Transverse colon (tissue), 4 donors: ENCODE data around the gene SPANXN2. TPM values are rescaled to one million over a fixed set of nuclear protein-coding genes. Genes with fewer than 3 reads are reported as not detected.

Source experiments
- DNase-seq: peaks from one replicate; pipeline ENCODE4 v3.0.0-alpha.2; 2019
- H3K27ac ChIP-seq, 4 donors: fragments of 200-600 bp; sonication (generic); 2 replicates each; pipeline ENCODE4 v1.5.1; 2016 to 2018; ENCODE audit warnings: inconsistent platforms in 4 of 4
- H3K27me3 ChIP-seq: fragments of 200-600 bp; sonication (generic); 2 replicates; pipeline ENCODE4 v1.5.1; 2017; ENCODE audit warnings: inconsistent platforms
- H3K36me3 ChIP-seq, 4 donors: fragments of 200-600 bp; sonication (generic); 2 replicates each; pipeline ENCODE4 v1.5.1; 2017 to 2019; ENCODE audit warnings: inconsistent platforms in 4 of 4
- H3K4me1 ChIP-seq, 4 donors: fragments of 200-600 bp; sonication (generic); 2 replicates each; pipeline ENCODE4 v1.5.1; 2017 to 2020; ENCODE audit warnings: inconsistent platforms in 4 of 4
- H3K4me3 ChIP-seq, 4 donors: fragments of 200-600 bp; sonication (generic); 1 replicate in 1 of 4; 2 replicates in 3 of 4; pipeline versions ENCODE4 v1.5.1 to v1.6.1; 2017 to 2019; ENCODE audit warnings: inconsistent platforms in 4 of 4
- H3K9me3 ChIP-seq, 2 donors: fragments of 200-600 bp; sonication (generic); 2 replicates each; pipeline ENCODE4 v1.5.1; 2017 to 2019; ENCODE audit warnings: inconsistent platforms in 2 of 2
- EP300 ChIP-seq: sonication (generic); formaldehyde crosslinking; IDR thresholded peaks from one replicate; pipeline ENCODE4 v1.6.1; 2017; ENCODE audit warnings: antibody characterized with exemption, low read depth
- POLR2A ChIP-seq: fragments of 450-650 bp; IDR thresholded peaks from one replicate; pipeline ENCODE4 v1.6.1; 2016; ENCODE audit warnings: antibody characterized with exemption, mild to moderate bottlenecking, moderate library complexity
- POLR2AphosphoS5 ChIP-seq, 3 donors: sonication (generic); formaldehyde crosslinking; IDR thresholded peaks; one replicate each; pipeline ENCODE4 v1.6.1; 2016; ENCODE audit warnings: antibody characterized with exemption in 3 of 3
- WGBS, 2 donors: methylation state at CpG; one replicate each; pipeline ENCODE4 v1.1.5; 2018; ENCODE audit warnings: low coverage in 1 of 2; 5-methylcytosine and 5-hydroxymethylcytosine counted together
- in situ Hi-C, 4 donors: fragments of 200-750 bp; cut with MboI; loops; one replicate each; pipeline versions ENCODE4 v1.15.0 to v1.15.1; 2017; ENCODE audit warnings: low sequenced_read_pairs in 3 of 4, low pct_ligation_motif_present in 1 of 4, low pct_unique_long_range_greater_than_20kb in 1 of 4
- intact Hi-C: fragments of 100-400 bp; cut with DNase I; formaldehyde crosslinking; loops from one replicate; pipeline ENCODE4 v1.15.1; 2023; ENCODE audit warnings: low total_unique reads
- total RNA-seq, 4 donors: library from RNA; depleted of rRNA; stranded (reverse); fragments of >200 nt; gene quantifications; one replicate each; pipeline ENCODE4 v1.1.0, GENCODE V29; 2016
- TF ChIP-seq, protein P1 (sequence below), 5 experiments: fragments of 200-600 bp in 3 of 5; fragments of 450-650 bp in 2 of 5; sonication (generic) in 3 of 5; IDR thresholded peaks; 1 replicate in 2 of 5; 2 replicates in 3 of 5; pipeline ENCODE4 v1.5.1; 2016 to 2017; ENCODE audit warnings: antibody characterized with exemption in 5 of 5, inconsistent platforms in 3 of 5, mild to moderate bottlenecking in 2 of 5, moderate library complexity in 1 of 5

SPANXN2 gene
- total RNA-seq, 4 donors from 2014 or later = not detected

DNA sequence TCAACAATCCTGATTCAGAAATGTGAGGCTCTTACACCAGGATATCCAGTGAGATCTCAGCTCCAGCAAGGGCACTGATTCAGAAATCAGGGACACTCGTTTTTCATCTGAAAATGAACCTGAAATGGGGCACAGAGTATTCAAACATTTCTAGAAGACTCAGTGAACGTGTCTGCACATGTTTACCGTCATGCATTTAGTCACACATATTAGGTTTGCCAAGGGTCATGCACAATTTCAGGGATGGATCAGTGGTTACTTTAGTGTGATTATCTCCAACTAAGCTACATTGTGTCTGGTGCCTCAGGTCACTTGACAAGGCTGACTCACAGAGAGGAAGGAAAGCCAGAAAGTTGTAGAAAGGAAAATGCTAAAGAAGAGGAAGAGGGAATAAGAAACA, 33.6 kb upstream of the SPANXN2 start:
- no peaks in the 10 kb centered on the region for H3K9me3 ChIP-seq
- intact Hi-C loops = no loop called here
- H3K4me1 ChIP-seq = no peaks in the 10 kb centered on the region
- 52% methylated on average over 3 of the region's 3 CpGs; no CpG with 5 or more reads in 1 of the 2 donors for WGBS, 2 donors
- in situ Hi-C loops = no loop called here
- no peak for DNase-seq
- no peaks in the 10 kb centered on the region for H3K36me3 ChIP-seq
- no peaks in the 10 kb centered on the region for H3K27me3 ChIP-seq
- H3K27ac ChIP-seq = no peak overlapping the region
- no peak for TF ChIP-seq POLR2AphosphoS5 (IDR thresholded peaks at IDR 0.05)
- TF ChIP-seq EP300 = no peak
- TF ChIP-seq, protein P1, sequence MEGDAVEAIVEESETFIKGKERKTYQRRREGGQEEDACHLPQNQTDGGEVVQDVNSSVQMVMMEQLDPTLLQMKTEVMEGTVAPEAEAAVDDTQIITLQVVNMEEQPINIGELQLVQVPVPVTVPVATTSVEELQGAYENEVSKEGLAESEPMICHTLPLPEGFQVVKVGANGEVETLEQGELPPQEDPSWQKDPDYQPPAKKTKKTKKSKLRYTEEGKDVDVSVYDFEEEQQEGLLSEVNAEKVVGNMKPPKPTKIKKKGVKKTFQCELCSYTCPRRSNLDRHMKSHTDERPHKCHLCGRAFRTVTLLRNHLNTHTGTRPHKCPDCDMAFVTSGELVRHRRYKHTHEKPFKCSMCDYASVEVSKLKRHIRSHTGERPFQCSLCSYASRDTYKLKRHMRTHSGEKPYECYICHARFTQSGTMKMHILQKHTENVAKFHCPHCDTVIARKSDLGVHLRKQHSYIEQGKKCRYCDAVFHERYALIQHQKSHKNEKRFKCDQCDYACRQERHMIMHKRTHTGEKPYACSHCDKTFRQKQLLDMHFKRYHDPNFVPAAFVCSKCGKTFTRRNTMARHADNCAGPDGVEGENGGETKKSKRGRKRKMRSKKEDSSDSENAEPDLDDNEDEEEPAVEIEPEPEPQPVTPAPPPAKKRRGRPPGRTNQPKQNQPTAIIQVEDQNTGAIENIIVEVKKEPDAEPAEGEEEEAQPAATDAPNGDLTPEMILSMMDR (IDR thresholded peaks at IDR 0.05) = no peak
- H3K4me3 ChIP-seq = no peak overlapping the region

- no peak for DNase-seq
- in situ Hi-C loops = no loop called here
- Histone ChIP-seq H3K27ac (no peak overlapping the region), H3K27me3 (no peaks in the 10 kb centered on the region), H3K4me1 (no peaks in the 10 kb centered on the region), H3K9me3 (no peaks in the 10 kb centered on the region), H3K36me3 (no peaks in the 10 kb centered on the region), H3K4me3 (no peak overlapping the region)
- TF ChIP-seq, protein P1 (IDR thresholded peaks at IDR 0.05) = no peak
- no peak for TF ChIP-seq POLR2A
- TF ChIP-seq POLR2AphosphoS5 (IDR thresholded peaks at IDR 0.05) = no peak
- TF ChIP-seq EP300 = no peak
- intact Hi-C loops = no loop called here
Observed at GRCh38 chrX:143733866-143734265, 13.3 kb upstream of the SPANXN2 start.

DNA sequence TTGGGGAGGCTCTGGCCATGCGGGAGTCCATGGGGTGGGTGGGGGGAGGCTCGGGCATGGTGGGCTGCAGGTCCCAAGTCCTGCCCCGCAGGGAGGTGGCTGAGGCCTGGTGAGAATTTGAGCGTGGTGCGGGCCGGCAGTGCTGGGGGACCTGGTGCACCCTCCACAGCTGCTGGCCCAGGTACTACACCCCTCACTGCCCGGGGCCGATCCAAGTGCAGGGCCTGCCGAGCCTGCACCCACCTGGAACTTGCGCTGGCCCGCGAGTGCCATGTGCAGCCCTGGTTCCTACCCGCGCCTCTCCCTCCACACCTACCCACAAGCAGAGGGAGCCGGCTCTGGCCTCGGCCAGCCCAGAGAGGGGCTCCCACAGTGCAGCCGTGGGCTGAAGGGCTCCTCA, 5.7 kb upstream of the SPANXN2 start:
- no peak overlapping the region for H3K27ac ChIP-seq
- intact Hi-C loops (no loop called here), in situ Hi-C loops (no loop called here)
- 93% methylated on average over 7 of the region's 17 CpGs; no CpG with 5 or more reads in 1 of the 2 donors for WGBS, 2 donors
- TF ChIP-seq, protein P1 (IDR thresholded peaks at IDR 0.05) = no peak
- TF ChIP-seq POLR2A (no peak), POLR2AphosphoS5 (IDR thresholded peaks at IDR 0.05) (no peak), EP300 (no peak)
- H3K4me1 ChIP-seq = no peaks in the 10 kb centered on the region
- H3K9me3 ChIP-seq = no peaks in the 10 kb centered on the region
- no peaks in the 10 kb centered on the region for H3K36me3 ChIP-seq
- H3K4me3 ChIP-seq = no peak overlapping the region
- H3K27me3 ChIP-seq = no peaks in the 10 kb centered on the region
- no peak for DNase-seq

DNA sequence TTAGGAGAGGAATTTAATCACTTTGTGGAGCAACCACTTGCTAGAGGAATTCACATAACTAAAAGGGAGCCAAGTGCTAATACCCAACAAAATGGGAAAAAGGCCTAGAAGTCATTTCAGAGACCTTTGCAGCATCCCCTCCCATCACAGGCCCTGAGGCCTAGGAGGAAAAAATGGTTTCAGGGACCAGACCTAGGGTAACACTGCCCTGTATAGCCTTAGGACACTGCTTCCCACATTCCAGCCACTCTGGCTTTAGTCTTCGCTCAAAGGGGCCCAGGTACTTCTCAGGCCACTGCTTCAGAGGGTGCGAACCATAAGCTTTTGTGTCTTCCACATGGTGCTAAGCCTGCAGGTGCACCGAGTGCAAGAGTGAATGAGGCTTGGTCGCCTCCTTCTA, 19.1 kb downstream of the SPANXN2 start:
- Histone ChIP-seq H3K27ac (no peak overlapping the region), H3K27me3 (no peaks in the 10 kb centered on the region), H3K4me3 (no peak overlapping the region), H3K9me3 (no peaks in the 10 kb centered on the region), H3K4me1 (no peaks in the 10 kb centered on the region), H3K36me3 (no peaks in the 10 kb centered on the region)
- DNase-seq = no peak
- TF ChIP-seq, protein P1 (IDR thresholded peaks at IDR 0.05) = no peak
- no peak for TF ChIP-seq POLR2AphosphoS5 (IDR thresholded peaks at IDR 0.05)
- no peak for TF ChIP-seq POLR2A
- no peak for TF ChIP-seq EP300
- intact Hi-C loops (no loop called here), in situ Hi-C loops (no loop called here)
- WGBS, 2 donors = 85% methylated on average over 4 of the region's 4 CpGs; no CpG with 5 or more reads in 1 of the 2 donors
